Neuron (in vitro differentiated cells): ENCODE measurements around the gene MAFB.

Experiments
- H2AFZ ChIP-seq: one replicate; pipeline ENCODE4 v1.6.1; 2013; ENCODE audit warnings: low read depth, mild to moderate bottlenecking, inconsistent platforms, low read length, moderate library complexity
- H3K27me3 ChIP-seq: one replicate; pipeline ENCODE4 v1.6.1; 2013; ENCODE audit warnings: low read length; ENCODE audit not compliant: insufficient read depth
- H3K36me3 ChIP-seq: one replicate; pipeline ENCODE4 v1.6.1; 2013; ENCODE audit warnings: low read length; ENCODE audit not compliant: insufficient read depth
- H3K4me1 ChIP-seq: one replicate; pipeline ENCODE4 v1.6.1; 2013; ENCODE audit warnings: low read length; ENCODE audit not compliant: insufficient read depth
- H3K4me3 ChIP-seq: 2 replicates; pipeline ENCODE4 v1.5.1; 2013; ENCODE audit warnings: mild to moderate bottlenecking, low read length, moderate library complexity
- H3K9me3 ChIP-seq: one replicate; pipeline ENCODE4 v1.6.1; 2013; ENCODE audit warnings: low read length

MAFB gene

DNA sequence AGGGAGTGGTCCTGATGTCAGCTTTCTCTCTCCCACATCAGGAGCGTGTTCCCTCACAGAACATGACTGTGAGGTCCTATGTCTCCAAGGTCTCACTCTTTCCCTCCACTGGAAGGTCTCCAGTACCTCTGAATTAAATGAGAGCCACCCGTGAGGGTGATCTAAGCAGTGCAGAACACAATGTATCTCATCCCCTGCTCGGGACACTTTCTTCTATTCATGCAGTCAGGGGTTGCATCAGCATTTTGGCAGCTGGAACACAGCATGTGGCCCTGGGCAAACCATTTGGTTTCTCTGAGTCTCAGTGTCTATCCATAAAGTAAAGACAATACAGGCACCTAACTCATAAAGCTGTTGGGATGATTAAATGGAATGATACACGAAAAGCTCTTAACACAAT lies 34.2 kb downstream of the MAFB start:
- no peak overlapping the region for H2AFZ ChIP-seq
- no peaks in the 10 kb centered on the region for H3K9me3 ChIP-seq
- no peaks in the 10 kb centered on the region for H3K27me3 ChIP-seq
- H3K4me1 ChIP-seq, result no peaks in the 10 kb centered on the region
- H3K4me3 ChIP-seq, result no peak overlapping the region
- no peaks in the 10 kb centered on the region for H3K36me3 ChIP-seq

DNA sequence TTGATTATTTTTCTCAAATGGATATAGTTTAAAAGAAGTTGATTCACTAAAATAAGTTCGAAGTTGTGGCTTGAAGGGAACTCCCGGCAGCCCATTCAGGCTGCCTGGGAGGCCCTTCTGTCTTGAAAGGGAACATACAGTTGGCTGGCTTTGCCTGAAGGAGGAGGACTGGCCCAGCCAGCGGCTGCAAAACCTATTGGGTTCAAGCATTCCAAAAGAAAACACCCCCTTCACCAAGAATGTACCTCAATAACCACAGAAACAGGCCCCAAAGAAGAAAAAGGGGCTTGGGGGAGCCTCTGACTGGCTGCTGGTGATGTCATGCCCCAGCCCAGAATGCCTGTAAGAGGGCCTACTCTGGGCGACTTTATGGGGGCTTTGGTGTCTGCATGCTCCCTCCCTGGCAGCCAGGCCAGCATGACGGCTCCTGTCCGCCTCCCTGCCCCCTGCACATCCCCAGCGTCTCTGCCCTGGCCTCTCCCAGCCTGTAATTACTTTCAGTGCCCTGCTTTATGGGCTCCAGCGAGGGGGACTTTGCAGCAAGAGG lies 36.5 kb downstream of the MAFB start:
- no peak overlapping the region for H2AFZ ChIP-seq
- no peaks in the 10 kb centered on the region for H3K36me3 ChIP-seq
- no peaks in the 10 kb centered on the region for H3K4me1 ChIP-seq
- no peaks in the 10 kb centered on the region for H3K27me3 ChIP-seq
- H3K9me3 ChIP-seq, result no peaks in the 10 kb centered on the region
- no peak overlapping the region for H3K4me3 ChIP-seq

DNA sequence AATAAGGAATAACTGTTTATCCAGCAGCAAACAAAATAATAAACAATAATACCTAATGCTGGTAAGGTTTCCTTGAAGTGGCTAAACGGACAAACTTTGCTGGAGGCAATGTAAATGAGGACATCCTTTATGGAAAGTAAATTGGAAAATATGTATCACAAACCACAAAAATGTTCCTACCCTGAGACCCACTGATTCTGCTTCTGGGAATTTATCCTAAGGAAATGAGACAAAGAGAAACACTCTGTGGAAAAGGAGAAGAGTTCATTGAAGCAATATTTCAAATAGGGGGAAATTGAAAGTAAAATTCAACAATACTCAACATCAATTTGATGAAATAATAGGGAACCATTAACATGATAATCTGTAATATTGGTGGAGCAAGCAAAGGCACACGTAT lies 37.9 kb downstream of the MAFB start:
- H3K4me3 ChIP-seq, result no peak overlapping the region
- no peak overlapping the region for H2AFZ ChIP-seq
- H3K9me3 ChIP-seq, result no peaks in the 10 kb centered on the region
- H3K4me1 ChIP-seq, result no peaks in the 10 kb centered on the region
- no peaks in the 10 kb centered on the region for H3K36me3 ChIP-seq
- H3K27me3 ChIP-seq, result no peaks in the 10 kb centered on the region

DNA sequence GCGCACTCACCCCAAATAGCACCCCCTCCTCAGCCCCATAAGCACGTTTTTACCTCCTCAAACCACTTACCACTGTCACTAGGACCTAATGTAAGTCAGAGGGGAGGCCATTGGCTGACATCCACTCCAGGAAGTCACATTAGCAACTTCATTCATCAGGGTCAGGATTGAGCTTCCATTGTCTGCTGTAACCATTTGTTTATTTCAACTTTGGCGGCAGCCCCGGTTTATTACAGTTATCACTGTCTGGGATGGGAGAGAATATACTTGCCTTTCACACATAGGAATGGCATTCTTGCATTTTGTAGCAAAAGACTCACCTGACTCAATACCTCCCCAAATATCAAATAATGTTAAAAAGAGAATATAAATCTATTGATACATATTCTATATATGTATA lies 38.3 kb downstream of the MAFB start:
- H3K27me3 ChIP-seq, result no peaks in the 10 kb centered on the region
- no peaks in the 10 kb centered on the region for H3K4me1 ChIP-seq

DNA sequence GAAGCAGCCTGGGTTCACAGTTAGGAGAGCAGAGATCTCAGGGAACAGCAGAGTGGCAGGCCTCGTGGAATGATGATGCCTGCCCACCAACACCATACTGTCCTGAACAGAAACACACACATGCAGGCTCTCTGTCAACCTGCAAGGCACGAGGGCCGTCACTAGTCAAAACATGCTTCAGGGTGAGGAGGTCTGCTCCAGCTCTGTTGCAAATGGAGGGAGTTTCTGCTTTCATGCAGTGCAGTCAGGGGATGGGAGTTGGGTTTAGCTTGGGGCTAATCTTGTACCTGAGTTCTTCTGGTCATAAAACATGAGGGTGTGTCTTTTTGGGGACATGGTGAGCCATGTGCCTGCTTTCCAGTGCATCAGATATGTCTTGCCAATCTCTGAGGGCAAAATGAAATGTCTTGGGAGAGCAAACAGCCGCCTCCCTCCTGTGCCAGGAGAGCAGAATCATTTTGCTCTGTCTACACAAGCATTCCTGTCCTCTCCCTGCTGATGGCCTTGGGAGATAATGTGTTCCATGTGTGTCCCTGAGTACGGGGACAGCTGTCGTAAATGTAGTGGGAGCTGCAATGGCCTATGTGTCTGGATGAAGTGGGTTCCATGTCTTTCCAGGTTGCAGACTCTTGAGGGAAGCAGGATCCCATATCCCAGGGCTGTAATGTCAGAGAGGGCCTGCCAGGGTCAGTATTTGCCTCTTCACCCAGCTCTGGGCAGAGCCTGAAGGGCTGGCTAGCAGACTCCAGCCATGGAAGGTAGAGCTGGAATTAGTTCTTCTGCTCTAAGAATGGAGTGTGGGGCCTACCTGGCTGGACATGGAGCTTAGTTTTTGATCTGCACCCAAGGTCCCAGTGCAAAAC lies 40.6 kb downstream of the MAFB start:
- no peaks in the 10 kb centered on the region for H3K4me1 ChIP-seq
- no peaks in the 10 kb centered on the region for H3K36me3 ChIP-seq
- H3K4me3 ChIP-seq, result no peak overlapping the region
- no peak overlapping the region for H2AFZ ChIP-seq
- H3K27me3 ChIP-seq, result no peaks in the 10 kb centered on the region
- no peaks in the 10 kb centered on the region for H3K9me3 ChIP-seq

More for the DNA sequence above, 38.3 kb downstream of the MAFB start:
- no peak overlapping the region for H2AFZ ChIP-seq
- H3K9me3 ChIP-seq, result no peaks in the 10 kb centered on the region
- no peak overlapping the region for H3K4me3 ChIP-seq
- H3K36me3 ChIP-seq, result no peaks in the 10 kb centered on the region

DNA sequence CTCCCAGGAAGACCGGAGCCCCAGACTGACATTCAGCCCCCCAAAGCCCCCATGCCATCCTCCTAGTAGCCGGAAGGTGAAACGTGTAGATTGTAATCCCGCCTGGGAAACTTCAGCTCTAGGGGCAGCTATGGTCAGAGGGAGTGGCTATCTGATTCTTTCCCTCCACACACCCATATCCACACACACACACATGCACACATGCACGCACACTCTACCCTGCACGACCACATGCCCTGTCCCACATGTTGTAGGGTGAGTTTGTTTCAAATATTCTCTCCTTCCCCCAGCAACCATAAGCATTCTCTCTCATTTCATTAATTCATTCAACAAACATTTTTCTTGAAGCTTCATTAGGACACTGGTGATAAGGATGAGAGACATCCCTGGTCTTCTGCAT lies 42.2 kb downstream of the MAFB start:
- H3K9me3 ChIP-seq, result no peaks in the 10 kb centered on the region
- H2AFZ ChIP-seq, result no peak overlapping the region
- no peak overlapping the region for H3K4me3 ChIP-seq
- peaks cover 3% of the 10 kb centered on the region for H3K27me3 ChIP-seq
- no peaks in the 10 kb centered on the region for H3K4me1 ChIP-seq
- H3K36me3 ChIP-seq, result no peaks in the 10 kb centered on the region

DNA sequence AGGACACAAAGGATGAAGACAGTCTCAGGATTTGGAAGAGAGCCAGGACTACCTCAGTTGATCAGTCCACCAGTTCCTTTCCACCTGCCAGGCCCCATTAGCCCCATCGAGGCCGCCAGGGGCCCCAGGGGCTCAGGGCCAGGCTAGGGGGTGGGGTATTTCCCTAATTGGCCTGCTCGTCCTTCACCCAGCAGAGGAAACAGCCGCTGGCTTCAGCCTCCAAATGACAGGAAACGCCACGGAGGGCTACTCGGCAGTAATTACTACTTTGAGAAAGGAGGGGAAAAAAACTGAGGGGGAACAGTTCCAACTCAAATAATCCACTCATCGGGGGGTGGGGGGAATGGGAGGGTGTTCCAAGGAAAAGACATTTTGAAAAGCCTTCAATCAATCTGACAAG lies 42.7 kb downstream of the MAFB start:
- Histone ChIP-seq H3K36me3 (no peaks in the 10 kb centered on the region), H3K4me3 (no peak overlapping the region), H3K27me3 (peaks cover 3% of the 10 kb centered on the region), H2AFZ (no peak overlapping the region), H3K9me3 (no peaks in the 10 kb centered on the region), H3K4me1 (no peaks in the 10 kb centered on the region)

DNA sequence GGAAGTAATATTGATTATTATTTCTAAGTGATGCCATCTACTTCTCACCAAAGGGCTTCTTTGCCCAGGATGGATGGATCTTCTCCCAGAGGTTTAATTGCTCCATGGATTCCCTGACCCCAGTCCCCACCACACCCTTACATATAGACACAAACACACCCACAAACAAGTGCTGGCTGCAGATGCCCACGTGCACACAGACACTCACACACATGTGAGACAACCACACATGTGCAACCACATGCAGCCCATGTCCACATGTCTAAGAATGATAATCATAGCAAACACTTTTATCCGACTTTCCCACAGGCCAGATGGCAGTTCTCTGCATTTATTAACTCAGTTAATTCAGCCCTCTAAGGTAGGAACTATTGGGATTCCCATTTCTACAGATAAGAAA lies 44.2 kb downstream of the MAFB start:
- H3K4me1 ChIP-seq, result no peaks in the 10 kb centered on the region
- no peak overlapping the region for H3K4me3 ChIP-seq
- no peak overlapping the region for H2AFZ ChIP-seq
- H3K9me3 ChIP-seq, result no peaks in the 10 kb centered on the region
- peaks cover 3% of the 10 kb centered on the region for H3K27me3 ChIP-seq
- H3K36me3 ChIP-seq, result no peaks in the 10 kb centered on the region

DNA sequence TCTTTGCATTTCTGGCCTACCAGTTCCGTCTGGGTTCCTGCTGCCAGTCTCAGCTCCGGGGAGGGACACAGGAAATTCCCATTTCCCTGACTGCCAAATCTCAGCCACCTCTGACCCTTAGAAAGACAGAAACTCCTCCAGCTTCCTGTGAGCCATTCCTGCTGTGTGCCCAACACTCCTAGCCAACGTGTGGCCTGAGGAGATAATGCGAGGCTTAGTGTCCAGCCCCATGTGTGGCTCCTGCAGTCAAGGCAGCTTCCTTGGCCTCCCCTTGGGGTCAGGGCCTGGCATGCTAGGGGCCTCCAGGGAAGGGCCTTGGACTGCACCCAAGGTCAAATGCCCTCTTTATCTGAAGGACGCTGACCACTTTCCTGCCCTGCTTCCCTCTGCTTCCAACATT lies 45.1 kb downstream of the MAFB start:
- H3K4me1 ChIP-seq, result no peaks in the 10 kb centered on the region
- H3K36me3 ChIP-seq, result no peaks in the 10 kb centered on the region
- H3K4me3 ChIP-seq, result no peak overlapping the region
- peaks cover 3% of the 10 kb centered on the region for H3K27me3 ChIP-seq
- H2AFZ ChIP-seq, result no peak overlapping the region
- no peaks in the 10 kb centered on the region for H3K9me3 ChIP-seq

DNA sequence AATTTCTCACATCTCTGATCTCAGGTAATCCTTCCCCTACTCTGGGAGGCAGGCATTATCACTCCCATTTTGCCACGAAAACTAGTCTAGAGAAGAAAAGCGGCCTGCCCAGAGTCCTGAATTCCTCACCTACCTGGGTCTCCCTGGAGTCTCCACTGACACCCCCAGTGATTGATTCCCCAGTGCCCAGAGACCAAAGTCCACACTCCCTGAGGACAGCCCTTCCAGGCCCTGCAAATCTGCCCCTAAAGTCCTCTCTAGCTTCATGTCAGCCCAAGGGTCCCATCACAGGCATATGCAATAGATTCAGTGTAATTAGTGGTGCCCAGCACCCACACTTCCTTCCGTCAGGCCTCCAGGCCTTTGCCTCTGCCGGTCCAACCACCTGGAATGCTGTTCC lies 47.2 kb downstream of the MAFB start:
- Histone ChIP-seq H2AFZ (no peak overlapping the region), H3K9me3 (no peaks in the 10 kb centered on the region), H3K36me3 (no peaks in the 10 kb centered on the region), H3K4me3 (no peak overlapping the region), H3K27me3 (peaks cover 3% of the 10 kb centered on the region), H3K4me1 (no peaks in the 10 kb centered on the region)

DNA sequence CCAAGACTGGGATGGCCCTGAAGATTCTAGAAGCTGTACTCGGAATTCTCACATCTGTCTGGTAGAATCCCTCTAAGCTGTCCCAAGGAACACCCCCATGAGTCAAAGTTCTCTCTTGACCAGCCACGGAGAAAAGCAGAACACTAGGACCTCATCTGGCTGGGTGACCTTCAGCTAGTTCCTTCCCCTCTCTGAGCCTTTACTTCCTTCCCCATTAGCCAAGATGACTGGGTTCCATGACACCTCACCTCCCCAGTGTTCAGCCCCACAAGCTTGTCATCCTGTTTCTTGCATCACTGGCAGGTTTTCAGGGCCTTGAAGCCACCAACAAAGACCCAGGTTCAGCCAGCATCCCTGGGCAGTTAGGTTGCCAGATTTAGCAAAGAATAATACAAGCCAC lies 47.8 kb downstream of the MAFB start:
- no peaks in the 10 kb centered on the region for H3K9me3 ChIP-seq
- H3K27me3 ChIP-seq, result peaks cover 3% of the 10 kb centered on the region
- no peaks in the 10 kb centered on the region for H3K4me1 ChIP-seq
- no peak overlapping the region for H2AFZ ChIP-seq
- H3K36me3 ChIP-seq, result no peaks in the 10 kb centered on the region
- no peak overlapping the region for H3K4me3 ChIP-seq

DNA sequence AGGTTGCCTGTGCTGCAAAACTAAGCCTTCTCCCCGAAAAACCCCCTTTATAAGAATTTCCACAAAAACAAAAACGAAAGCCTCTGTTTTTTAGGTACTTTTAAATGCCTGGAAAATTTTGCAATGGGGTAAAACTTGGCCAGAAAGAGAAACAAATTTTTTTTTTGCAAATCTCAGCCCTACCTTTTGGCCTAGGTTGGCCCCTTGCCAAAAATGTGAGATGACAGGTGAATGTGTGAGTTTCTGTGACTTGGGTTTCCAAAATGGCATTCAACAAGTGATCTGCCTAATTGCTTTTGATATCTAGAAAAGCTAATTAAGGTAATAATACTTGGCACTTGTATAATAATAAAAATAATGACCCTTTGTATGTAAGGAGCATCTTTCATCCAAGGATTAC lies 48.4 kb downstream of the MAFB start:
- H3K4me1 ChIP-seq, result no peaks in the 10 kb centered on the region
- no peaks in the 10 kb centered on the region for H3K36me3 ChIP-seq
- H3K27me3 ChIP-seq, result peaks cover 3% of the 10 kb centered on the region
- H3K9me3 ChIP-seq, result no peaks in the 10 kb centered on the region
- H2AFZ ChIP-seq, result no peak overlapping the region
- H3K4me3 ChIP-seq, result no peak overlapping the region

DNA sequence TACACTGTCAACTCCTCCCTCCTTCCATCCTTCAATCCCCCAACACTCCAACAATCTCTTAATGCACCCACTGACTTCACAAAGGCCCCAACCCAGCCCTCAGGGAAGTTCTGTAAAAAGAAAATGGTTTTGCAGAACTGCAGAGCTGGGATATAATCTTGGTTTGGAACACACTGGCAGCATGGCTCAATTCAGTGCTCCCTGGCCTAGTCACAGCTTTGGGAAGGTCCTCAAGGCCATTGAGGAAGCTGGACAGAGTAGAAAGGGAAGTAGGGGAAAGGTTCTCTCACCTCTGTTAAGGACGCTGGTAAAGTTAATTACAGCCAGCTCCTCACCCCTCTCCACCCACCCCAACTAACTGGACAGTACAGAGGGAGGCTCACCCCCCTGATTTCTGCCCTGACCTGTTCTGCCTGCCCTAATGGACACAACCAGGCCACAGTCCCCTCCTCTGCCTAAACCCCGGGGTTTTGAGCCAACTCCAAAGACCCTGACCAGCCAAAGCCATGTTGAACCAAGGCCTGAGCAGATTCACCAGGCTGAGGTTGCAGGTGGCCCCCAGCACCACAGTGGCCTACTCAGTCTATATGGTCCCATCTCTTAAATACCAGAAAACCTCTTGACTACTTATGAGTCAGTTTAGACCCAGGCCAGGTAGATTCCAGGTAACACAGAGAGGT lies 49.2 kb downstream of the MAFB start:
- Histone ChIP-seq H3K36me3 (no peaks in the 10 kb centered on the region), H3K27me3 (peaks cover 3% of the 10 kb centered on the region), H3K9me3 (no peaks in the 10 kb centered on the region), H2AFZ (no peak overlapping the region), H3K4me1 (no peaks in the 10 kb centered on the region), H3K4me3 (no peak overlapping the region)
